HG03460 (cell line): Measurements from ENCODE around the gene OAF.
"Not testable (repeated sequence)": the region's sequence is repeated elsewhere in the genome, so short reads cannot be mapped to it uniquely, and the experiment has no call there.

Source experiments
- ATAC-seq: cut with Tn5 transposase; IDR thresholded peaks from one replicate; pipeline ENCODE4 v1.9.1; 2021; ENCODE audit not compliant: unreplicated experiment

Gene OAF

GRCh38 chr11:120210626-120211521 lies at the start of gene OAF:
Gene OAF, plus strand, starts transcription at chr11:120211032. Its CDS starts 248 bp downstream, at chr11:120211280.
- no peak for ATAC-seq

- no peak for ATAC-seq
These were observed 43.2 kb upstream of the OAF start for GRCh38 chr11:120167659-120168058.

- no peak for ATAC-seq
These were observed 42.5 kb upstream of the OAF start for GRCh38 chr11:120168108-120168959.

- ATAC-seq = no peak
These were observed 41.7 kb upstream of the OAF start for GRCh38 chr11:120168960-120169681.

- no peak for ATAC-seq
These were observed 40.7 kb upstream of the OAF start for GRCh38 chr11:120169981-120170698.

- no peak for ATAC-seq
These were observed 40.0 kb upstream of the OAF start for GRCh38 chr11:120170741-120171261.

GRCh38 chr11:120172054-120172911 lies 38.5 kb upstream of the OAF start:
- no peak for ATAC-seq

GRCh38 chr11:120173019-120173705 lies 37.7 kb upstream of the OAF start:
- ATAC-seq = no peak

GRCh38 chr11:120173807-120174206 lies 37.0 kb upstream of the OAF start:
- no peak for ATAC-seq

- ATAC-seq = no peak
These were observed 36.0 kb upstream of the OAF start for GRCh38 chr11:120174866-120175265.

- ATAC-seq = no peak
These were observed 32.2 kb upstream of the OAF start for GRCh38 chr11:120178561-120179056.

- no peak for ATAC-seq
These were observed 31.7 kb upstream of the OAF start for GRCh38 chr11:120179057-120179672.

GRCh38 chr11:120180063-120180462 lies 30.8 kb upstream of the OAF start:
- ATAC-seq = not testable (repeated sequence)

GRCh38 chr11:120180551-120181232 lies 30.1 kb upstream of the OAF start:
- no peak for ATAC-seq

- no peak for ATAC-seq
These were observed 29.4 kb upstream of the OAF start for GRCh38 chr11:120181376-120181975.

GRCh38 chr11:120182372-120182771 lies 28.5 kb upstream of the OAF start:
- ATAC-seq = no peak

- ATAC-seq = no peak
These were observed 27.9 kb upstream of the OAF start for GRCh38 chr11:120182790-120183491.
